Progenitor cell of endocrine pancreas (in vitro differentiated cells): ENCODE data around the gene ABI1. TPM values are rescaled to one million over a fixed set of nuclear protein-coding genes. Genes with fewer than 3 reads are reported as not detected.

Experiments
- DNase-seq: peaks from one replicate; pipeline ENCODE4 v3.0.0; 2021; ENCODE audit warnings: low spot score; ENCODE audit not compliant: unreplicated experiment
- H3K27ac Mint-ChIP-seq: 2 replicates; pipeline ENCODE4 v1.8.0; 2021; ENCODE audit warnings: mild to moderate bottlenecking, moderate library complexity, mixed read lengths
- H3K27me3 Mint-ChIP-seq: 2 replicates; pipeline ENCODE4 v1.8.0; 2021; ENCODE audit warnings: mixed read lengths
- H3K36me3 Mint-ChIP-seq: 2 replicates; pipeline ENCODE4 v1.8.0; 2022; ENCODE audit warnings: mixed read lengths; ENCODE audit not compliant: insufficient read depth
- H3K4me1 Mint-ChIP-seq: 2 replicates; pipeline ENCODE4 v1.8.0; 2021; ENCODE audit warnings: low read depth, mixed read lengths
- H3K4me3 Mint-ChIP-seq: 2 replicates; pipeline ENCODE4 v1.8.0; 2021; ENCODE audit warnings: low read depth, mild to moderate bottlenecking, moderate library complexity, mixed read lengths
- H3K9me3 Mint-ChIP-seq: 2 replicates; pipeline ENCODE4 v1.8.0; 2021; ENCODE audit warnings: low read depth, mixed read lengths
- total RNA-seq: library from RNA; stranded (reverse); gene quantifications from 2 replicates; pipeline ENCODE4 v1.2.1, GENCODE V29; 2021
- TF ChIP-seq, protein P1 (sequence below): fragments of 200-600 bp; sonication (generic); IDR thresholded peaks from one replicate; pipeline ENCODE4 v1.5.0; 2021; ENCODE audit warnings: antibody characterized with exemption, mild to moderate bottlenecking; ENCODE audit not compliant: unreplicated experiment

Gene ABI1
- total RNA-seq, 1 donor from 2014 or later, result 48.2 TPM

DNA sequence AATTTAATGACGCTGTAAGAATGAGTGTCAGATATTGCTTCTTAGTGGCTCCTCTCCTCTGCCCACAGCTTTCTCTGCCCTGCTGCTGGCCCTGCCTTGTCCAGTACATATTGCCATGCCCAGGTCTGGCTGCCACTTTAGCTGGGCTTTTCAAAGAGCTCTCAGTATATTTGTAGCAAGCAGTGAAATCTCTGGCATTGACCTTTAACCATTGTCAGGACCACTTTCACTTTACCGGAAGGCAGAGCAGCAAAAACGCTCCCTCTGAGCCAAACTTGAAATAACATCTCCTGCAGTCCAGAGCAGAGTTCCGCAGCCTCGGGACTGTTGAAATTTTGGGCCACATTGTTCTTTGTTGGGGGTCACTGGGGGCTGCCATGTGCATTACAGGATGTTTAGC is 149.4 kb downstream of the ABI1 start:
- DNase-seq, result no peak
- H3K36me3 Mint-ChIP-seq, result peaks cover 7% of the 10 kb centered on the region
- no peak overlapping the region for H3K27ac Mint-ChIP-seq
- no peak overlapping the region for H3K4me3 Mint-ChIP-seq
- no peaks in the 10 kb centered on the region for H3K4me1 Mint-ChIP-seq
- no peaks in the 10 kb centered on the region for H3K27me3 Mint-ChIP-seq
- H3K9me3 Mint-ChIP-seq, result no peaks in the 10 kb centered on the region
- TF ChIP-seq, protein P1, sequence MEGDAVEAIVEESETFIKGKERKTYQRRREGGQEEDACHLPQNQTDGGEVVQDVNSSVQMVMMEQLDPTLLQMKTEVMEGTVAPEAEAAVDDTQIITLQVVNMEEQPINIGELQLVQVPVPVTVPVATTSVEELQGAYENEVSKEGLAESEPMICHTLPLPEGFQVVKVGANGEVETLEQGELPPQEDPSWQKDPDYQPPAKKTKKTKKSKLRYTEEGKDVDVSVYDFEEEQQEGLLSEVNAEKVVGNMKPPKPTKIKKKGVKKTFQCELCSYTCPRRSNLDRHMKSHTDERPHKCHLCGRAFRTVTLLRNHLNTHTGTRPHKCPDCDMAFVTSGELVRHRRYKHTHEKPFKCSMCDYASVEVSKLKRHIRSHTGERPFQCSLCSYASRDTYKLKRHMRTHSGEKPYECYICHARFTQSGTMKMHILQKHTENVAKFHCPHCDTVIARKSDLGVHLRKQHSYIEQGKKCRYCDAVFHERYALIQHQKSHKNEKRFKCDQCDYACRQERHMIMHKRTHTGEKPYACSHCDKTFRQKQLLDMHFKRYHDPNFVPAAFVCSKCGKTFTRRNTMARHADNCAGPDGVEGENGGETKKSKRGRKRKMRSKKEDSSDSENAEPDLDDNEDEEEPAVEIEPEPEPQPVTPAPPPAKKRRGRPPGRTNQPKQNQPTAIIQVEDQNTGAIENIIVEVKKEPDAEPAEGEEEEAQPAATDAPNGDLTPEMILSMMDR, result no peak

DNA sequence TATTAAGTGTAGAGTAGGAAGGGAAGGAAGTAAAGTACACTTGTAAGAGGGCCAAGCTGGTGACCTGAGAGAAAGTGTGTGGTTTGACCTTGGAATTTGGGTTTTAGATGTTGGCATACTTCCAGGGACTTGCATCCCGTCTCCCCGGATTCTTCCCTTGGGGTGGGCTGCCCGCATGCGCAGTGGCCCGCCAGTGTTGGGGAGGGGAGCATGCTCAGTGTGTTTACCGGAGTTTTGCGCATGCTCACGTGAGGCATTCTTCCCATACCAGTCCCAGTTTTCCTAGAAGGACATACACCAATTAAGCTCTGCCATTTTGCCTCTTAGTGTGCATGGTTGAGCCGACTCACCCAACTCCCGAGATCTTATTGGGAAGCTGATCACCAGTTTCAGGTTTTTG is 153.8 kb downstream of the ABI1 start:
- TF ChIP-seq, protein P1, result no peak
- no peaks in the 10 kb centered on the region for H3K27me3 Mint-ChIP-seq
- no peak overlapping the region for H3K27ac Mint-ChIP-seq
- peaks cover 7% of the 10 kb centered on the region for H3K36me3 Mint-ChIP-seq
- no peak for DNase-seq
- H3K4me3 Mint-ChIP-seq, result no peak overlapping the region
- H3K4me1 Mint-ChIP-seq, result no peaks in the 10 kb centered on the region
- no peaks in the 10 kb centered on the region for H3K9me3 Mint-ChIP-seq

DNA sequence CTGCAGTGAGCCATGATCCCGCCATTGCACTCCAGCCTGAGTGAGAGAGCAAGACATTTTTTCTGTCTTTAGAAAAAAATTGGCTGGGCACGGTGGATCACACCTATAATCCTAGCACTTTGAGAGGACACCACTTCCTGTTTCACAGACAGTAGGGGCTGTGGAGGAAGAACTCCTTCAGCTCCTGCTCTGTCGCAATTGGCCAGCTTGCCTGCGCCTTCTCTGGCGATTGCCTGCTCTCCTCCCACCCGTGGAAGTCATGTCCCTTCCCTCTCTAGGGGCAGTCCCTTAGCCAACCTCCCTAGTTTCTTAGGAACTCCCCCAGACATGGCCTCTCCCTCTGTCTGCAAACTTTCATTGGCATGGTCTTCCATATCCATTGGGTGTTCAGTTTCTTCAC is 154.6 kb downstream of the ABI1 start:
- Mint-ChIP-seq H3K27me3 (no peaks in the 10 kb centered on the region), H3K27ac (no peak overlapping the region), H3K4me3 (no peak overlapping the region), H3K9me3 (no peaks in the 10 kb centered on the region), H3K36me3 (peaks cover 7% of the 10 kb centered on the region), H3K4me1 (no peaks in the 10 kb centered on the region)
- DNase-seq, result no peak
- TF ChIP-seq, protein P1, result no peak

DNA sequence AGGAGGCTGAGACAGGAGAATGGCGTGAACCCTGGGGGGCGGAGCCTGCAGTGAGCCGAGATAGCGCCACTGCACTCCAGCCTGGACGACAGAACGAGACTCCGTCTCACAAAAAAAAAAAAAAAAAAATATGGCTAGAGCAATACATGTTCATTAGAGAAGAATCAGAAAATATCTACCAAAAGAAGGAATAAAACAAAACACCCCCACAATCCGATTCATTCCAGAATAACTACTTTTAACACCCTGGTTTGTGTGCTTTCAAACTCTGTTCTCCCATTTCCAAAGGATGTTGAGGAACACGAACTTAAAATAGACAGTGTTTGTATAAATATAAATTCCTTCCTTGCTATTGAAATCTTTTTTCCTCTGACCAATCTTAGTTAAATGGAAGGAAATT is 156.8 kb downstream of the ABI1 start:
- no peaks in the 10 kb centered on the region for H3K27me3 Mint-ChIP-seq
- TF ChIP-seq, protein P1, result no peak
- no peak overlapping the region for H3K4me3 Mint-ChIP-seq
- no peaks in the 10 kb centered on the region for H3K9me3 Mint-ChIP-seq
- H3K4me1 Mint-ChIP-seq, result peaks cover 3% of the 10 kb centered on the region
- peaks cover 10% of the 10 kb centered on the region for H3K36me3 Mint-ChIP-seq
- no peak overlapping the region for H3K27ac Mint-ChIP-seq
- no peak for DNase-seq

DNA sequence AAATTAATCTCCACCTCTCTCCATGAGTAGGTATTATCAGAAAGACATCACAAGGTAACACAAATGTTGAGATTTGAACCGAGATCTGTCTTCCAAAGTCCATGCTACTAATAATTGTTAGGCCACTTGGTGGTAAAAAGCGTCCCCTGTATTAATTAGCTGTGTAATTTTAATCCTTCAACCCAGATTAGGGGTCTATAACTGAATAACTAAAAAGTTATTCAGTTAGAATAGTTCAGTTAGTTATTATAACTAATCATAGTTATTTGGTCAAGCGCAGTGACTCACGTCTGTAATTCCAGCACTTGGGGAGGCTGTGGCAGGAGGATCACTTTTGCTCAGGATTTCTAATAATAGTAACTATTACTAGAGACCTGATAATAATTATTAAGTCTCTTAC is 157.7 kb downstream of the ABI1 start:
- no peak for DNase-seq
- H3K4me3 Mint-ChIP-seq, result no peak overlapping the region
- H3K27me3 Mint-ChIP-seq, result no peaks in the 10 kb centered on the region
- no peaks in the 10 kb centered on the region for H3K9me3 Mint-ChIP-seq
- H3K4me1 Mint-ChIP-seq, result peaks cover 9% of the 10 kb centered on the region
- TF ChIP-seq, protein P1, result no peak
- peaks cover 8% of the 10 kb centered on the region for H3K36me3 Mint-ChIP-seq
- no peak overlapping the region for H3K27ac Mint-ChIP-seq
